Keratinocyte (primary cell): ENCODE measurements around the gene TKT. TPM values are rescaled to one million over a fixed set of nuclear protein-coding genes. Genes with fewer than 3 reads are reported as not detected.

Source experiments
- DNase-seq: peaks from one replicate; pipeline ENCODE4 v3.0.0-alpha.2; 2011; ENCODE audit warnings: low read depth, missing footprints, low spot score
- FAIRE-seq: peaks from 2 replicates; lab custom pipeline; 2011; peaks lifted over from hg19 to GRCh38; lab: Jason Lieb, UNC
- H2AFZ ChIP-seq: 2 replicates; pipeline ENCODE4 v1.6.0; 2012; ENCODE audit warnings: low read length, control low read depth, inconsistent platforms; ENCODE audit not compliant: control insufficient read depth
- H3K27ac ChIP-seq: 2 replicates; pipeline ENCODE4 v1.5.1; 2011; ENCODE audit warnings: low read length; ENCODE audit not compliant: control insufficient read depth, insufficient read depth
- H3K27me3 ChIP-seq: 3 replicates; pipeline ENCODE4 v1.6.0; 2011; ENCODE audit warnings: low read length; ENCODE audit not compliant: control insufficient read depth, insufficient read depth; ENCODE audit errors: extremely low read depth
- H3K36me3 ChIP-seq, 2 experiments: 2 replicates in 1 of 2; 3 replicates in 1 of 2; pipeline ENCODE4 v1.5.1; 2011; ENCODE audit warnings: low read length in 2 of 2, mild to moderate bottlenecking in 1 of 2; ENCODE audit not compliant: control insufficient read depth in 2 of 2, insufficient read depth in 2 of 2; ENCODE audit errors: extremely low read depth in 1 of 2
- H3K4me1 ChIP-seq: 3 replicates; pipeline ENCODE4 v1.5.1; 2011; ENCODE audit warnings: low read length; ENCODE audit not compliant: control insufficient read depth, insufficient read depth; ENCODE audit errors: extremely low read depth
- H3K4me2 ChIP-seq: 3 replicates; pipeline ENCODE4 v1.6.0; 2011; ENCODE audit warnings: low read depth, low read length; ENCODE audit not compliant: control insufficient read depth, insufficient read depth; ENCODE audit errors: extremely low read depth
- H3K4me3 ChIP-seq, 3 experiments: fragments of 200-600 bp in 1 of 3; sonication (generic) in 1 of 3; 2 replicates in 2 of 3; 3 replicates in 1 of 3; pipeline ENCODE4 v1.5.1; 2011 to 2016; ENCODE audit warnings: low read length in 3 of 3, mild to moderate bottlenecking in 3 of 3, control low read depth in 2 of 3, inconsistent platforms in 1 of 3, low read depth in 1 of 3, mixed read lengths in 1 of 3, mixed run types in 1 of 3, moderate library complexity in 1 of 3; ENCODE audit not compliant: control insufficient read depth in 2 of 3, insufficient read depth in 2 of 3; ENCODE audit errors: extremely low read depth in 1 of 3
- H3K79me2 ChIP-seq: 2 replicates; pipeline ENCODE4 v1.6.0; 2012; ENCODE audit warnings: low read length; ENCODE audit not compliant: control insufficient read depth, insufficient read depth
- H3K9ac ChIP-seq: 3 replicates; pipeline ENCODE4 v1.6.0; 2011; ENCODE audit warnings: low read length; ENCODE audit not compliant: control insufficient read depth, insufficient read depth; ENCODE audit errors: extremely low read depth
- H3K9me1 ChIP-seq: 3 replicates; pipeline ENCODE4 v1.6.0; 2011; ENCODE audit warnings: low read length; ENCODE audit not compliant: control insufficient read depth, insufficient read depth; ENCODE audit errors: extremely low read depth
- H3K9me3 ChIP-seq: 2 replicates; pipeline ENCODE4 v1.5.1; 2012; ENCODE audit warnings: low read depth, low read length; ENCODE audit not compliant: control insufficient read depth
- H4K20me1 ChIP-seq: 3 replicates; pipeline ENCODE4 v1.6.0; 2011; ENCODE audit warnings: low read length; ENCODE audit not compliant: control insufficient read depth, insufficient read depth; ENCODE audit errors: extremely low read depth
- EZH2 ChIP-seq: IDR thresholded peaks from one replicate; pipeline ENCODE4 v1.6.1; 2012; ENCODE audit warnings: inconsistent platforms, mild to moderate bottlenecking, low read length, moderate library complexity
- dilution Hi-C: fragments of 300-500 bp; cut with MboI; formaldehyde crosslinking; loops from one replicate; pipeline ENCODE4 v1.7.0; 2020; ENCODE audit warnings: low sequenced_read_pairs; ENCODE audit not compliant: extremely low pct_ligation_motif_present
- polyA plus RNA-seq, 5 experiments: library from polyadenylated mRNA; depleted of rRNA in 3 of 5; stranded (reverse) in 3 of 5; stranded (forward) in 1 of 5; unstranded in 1 of 5; fragments of >200 nt; gene quantifications; 1 replicate in 1 of 5; 2 replicates in 3 of 5; 3 replicates in 1 of 5; pipeline versions ENCODE4 v1.2.1 to v1.2.3, GENCODE V29; 2011 to 2012; ENCODE audit warnings: missing spikeins in 2 of 5, low read depth in 1 of 5, low replicate concordance in 1 of 5
- TF ChIP-seq, protein P1 (sequence below), 3 experiments: IDR thresholded peaks in 1 of 3; conservative IDR thresholded peaks in 1 of 3; optimal IDR thresholded peaks in 1 of 3; 2 replicates in 2 of 3; 3 replicates in 1 of 3; pipeline versions ENCODE3 to v1.5.1; 2011; ENCODE audit warnings: low read length in 3 of 3, mild to moderate bottlenecking in 3 of 3, moderate library complexity in 2 of 3, control low read depth in 1 of 3, inconsistent platforms in 1 of 3; ENCODE audit not compliant: insufficient read depth in 2 of 3; ENCODE audit errors: extremely low read depth in 1 of 3

The TKT gene
- polyA plus RNA-seq, 1 donor (not counting 4 experiments of a cell fraction or from before 2014, with no cell fraction given): 266 TPM

- H3K36me3 ChIP-seq: peaks cover 63 to 77% of the 10 kb centered on the region in 2 experiments
- dilution Hi-C loops: no loop called here
- no peak overlapping the region for H3K4me3 ChIP-seq
- TF ChIP-seq, protein P1, sequence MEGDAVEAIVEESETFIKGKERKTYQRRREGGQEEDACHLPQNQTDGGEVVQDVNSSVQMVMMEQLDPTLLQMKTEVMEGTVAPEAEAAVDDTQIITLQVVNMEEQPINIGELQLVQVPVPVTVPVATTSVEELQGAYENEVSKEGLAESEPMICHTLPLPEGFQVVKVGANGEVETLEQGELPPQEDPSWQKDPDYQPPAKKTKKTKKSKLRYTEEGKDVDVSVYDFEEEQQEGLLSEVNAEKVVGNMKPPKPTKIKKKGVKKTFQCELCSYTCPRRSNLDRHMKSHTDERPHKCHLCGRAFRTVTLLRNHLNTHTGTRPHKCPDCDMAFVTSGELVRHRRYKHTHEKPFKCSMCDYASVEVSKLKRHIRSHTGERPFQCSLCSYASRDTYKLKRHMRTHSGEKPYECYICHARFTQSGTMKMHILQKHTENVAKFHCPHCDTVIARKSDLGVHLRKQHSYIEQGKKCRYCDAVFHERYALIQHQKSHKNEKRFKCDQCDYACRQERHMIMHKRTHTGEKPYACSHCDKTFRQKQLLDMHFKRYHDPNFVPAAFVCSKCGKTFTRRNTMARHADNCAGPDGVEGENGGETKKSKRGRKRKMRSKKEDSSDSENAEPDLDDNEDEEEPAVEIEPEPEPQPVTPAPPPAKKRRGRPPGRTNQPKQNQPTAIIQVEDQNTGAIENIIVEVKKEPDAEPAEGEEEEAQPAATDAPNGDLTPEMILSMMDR (optimal IDR thresholded peaks at IDR 0.05 in 1 of 3, IDR thresholded peaks at IDR 0.05 in 1 of 3, conservative IDR thresholded peaks at IDR 0.05 in 1 of 3; ENCODE audit: extremely low read depth in 1 of 3, insufficient read depth in 2 of 3, low read length in 3 of 3): no peak
- TF ChIP-seq EZH2: no peak
- DNase-seq: no peak
- no peaks in the 10 kb centered on the region for H3K4me1 ChIP-seq
- no peak overlapping the region for H2AFZ ChIP-seq
- no peak overlapping the region for H3K9ac ChIP-seq
- no peaks in the 10 kb centered on the region for H3K79me2 ChIP-seq
- no peak overlapping the region for H3K4me2 ChIP-seq
- H4K20me1 ChIP-seq: peaks cover 2% of the 10 kb centered on the region
- no peaks in the 10 kb centered on the region for H3K27me3 ChIP-seq
- no peaks in the 10 kb centered on the region for H3K9me1 ChIP-seq
- no peak for FAIRE-seq
- H3K27ac ChIP-seq: no peak overlapping the region
- no peaks in the 10 kb centered on the region for H3K9me3 ChIP-seq
Observed at GRCh38 chr3:53226142-53226840, 29.5 kb downstream of the TKT start.

DNA sequence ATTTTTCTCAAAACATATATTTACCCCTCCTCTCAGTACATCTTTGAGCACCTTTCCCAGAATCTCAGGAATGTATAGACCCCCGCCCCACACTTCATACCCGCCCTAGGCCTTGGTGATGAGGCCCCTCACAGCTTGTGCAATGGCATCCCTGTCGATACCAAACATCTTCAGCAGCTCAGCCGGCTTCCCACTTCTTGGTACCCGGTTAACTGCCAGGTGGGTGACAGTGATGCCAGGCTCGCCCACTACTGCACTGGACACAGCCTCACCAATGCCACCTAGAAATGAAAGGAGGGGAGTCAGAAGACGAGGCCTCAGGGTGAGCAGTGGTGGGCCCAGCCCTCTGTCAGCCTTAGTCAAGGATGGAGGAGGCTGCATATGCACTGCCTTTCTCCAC, 30.2 kb downstream of the TKT start:
- Histone ChIP-seq H3K27me3 (no peaks in the 10 kb centered on the region), H3K9ac (no peak overlapping the region), H3K27ac (no peak overlapping the region), H3K4me3 (no peak overlapping the region), H2AFZ (no peak overlapping the region), H3K9me1 (no peaks in the 10 kb centered on the region), H3K36me3 (peaks cover 57 to 71% of the 10 kb centered on the region in 2 experiments), H3K4me1 (no peaks in the 10 kb centered on the region), H4K20me1 (peaks cover 2% of the 10 kb centered on the region), H3K4me2 (no peak overlapping the region), H3K79me2 (no peaks in the 10 kb centered on the region), H3K9me3 (no peaks in the 10 kb centered on the region)
- no peak for DNase-seq
- no peak for FAIRE-seq
- TF ChIP-seq, protein P1 (optimal IDR thresholded peaks at IDR 0.05 in 1 of 3, IDR thresholded peaks at IDR 0.05 in 1 of 3, conservative IDR thresholded peaks at IDR 0.05 in 1 of 3; ENCODE audit: extremely low read depth in 1 of 3, insufficient read depth in 2 of 3, low read length in 3 of 3): no peak
- TF ChIP-seq EZH2: no peak
- dilution Hi-C loops: no loop called here
